Testis (tissue), 2 donors: ENCODE data around the gene OR52K2.

Source experiments
- POLR2A ChIP-seq: fragments of 450-650 bp; IDR thresholded peaks from one replicate; pipeline ENCODE4 v1.6.1; 2017; ENCODE audit warnings: antibody characterized with exemption, mild to moderate bottlenecking, moderate library complexity
- TF ChIP-seq, protein P1 (sequence below), 3 experiments: fragments of 450-650 bp in 2 of 3; fragments of 200-600 bp in 1 of 3; sonication (generic) in 1 of 3; IDR thresholded peaks; one replicate each; pipeline ENCODE4 v1.5.1; 2016 to 2019; ENCODE audit warnings: antibody characterized with exemption in 3 of 3, mild to moderate bottlenecking in 2 of 3, moderate library complexity in 1 of 3

DNA sequence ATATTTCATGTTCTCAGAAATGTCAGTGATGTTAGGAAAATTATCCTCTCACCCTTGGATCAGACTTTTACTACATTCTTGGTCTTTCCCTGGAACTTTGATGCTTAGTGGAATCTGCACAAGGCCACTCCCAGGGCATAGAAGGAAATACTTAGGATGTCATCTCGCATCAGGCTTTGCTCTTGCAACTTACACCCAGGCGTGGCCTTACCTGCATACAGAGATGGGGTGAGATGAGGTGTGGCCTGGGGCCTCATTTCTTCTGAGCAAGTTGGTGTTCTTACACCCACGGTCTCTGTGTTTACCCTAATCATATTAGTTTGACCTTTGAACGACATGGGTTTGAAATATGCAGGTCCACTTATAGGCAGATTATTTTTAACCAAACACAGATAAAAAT, 19.0 kb upstream of the OR52K2 start:
- TF ChIP-seq, protein P1, sequence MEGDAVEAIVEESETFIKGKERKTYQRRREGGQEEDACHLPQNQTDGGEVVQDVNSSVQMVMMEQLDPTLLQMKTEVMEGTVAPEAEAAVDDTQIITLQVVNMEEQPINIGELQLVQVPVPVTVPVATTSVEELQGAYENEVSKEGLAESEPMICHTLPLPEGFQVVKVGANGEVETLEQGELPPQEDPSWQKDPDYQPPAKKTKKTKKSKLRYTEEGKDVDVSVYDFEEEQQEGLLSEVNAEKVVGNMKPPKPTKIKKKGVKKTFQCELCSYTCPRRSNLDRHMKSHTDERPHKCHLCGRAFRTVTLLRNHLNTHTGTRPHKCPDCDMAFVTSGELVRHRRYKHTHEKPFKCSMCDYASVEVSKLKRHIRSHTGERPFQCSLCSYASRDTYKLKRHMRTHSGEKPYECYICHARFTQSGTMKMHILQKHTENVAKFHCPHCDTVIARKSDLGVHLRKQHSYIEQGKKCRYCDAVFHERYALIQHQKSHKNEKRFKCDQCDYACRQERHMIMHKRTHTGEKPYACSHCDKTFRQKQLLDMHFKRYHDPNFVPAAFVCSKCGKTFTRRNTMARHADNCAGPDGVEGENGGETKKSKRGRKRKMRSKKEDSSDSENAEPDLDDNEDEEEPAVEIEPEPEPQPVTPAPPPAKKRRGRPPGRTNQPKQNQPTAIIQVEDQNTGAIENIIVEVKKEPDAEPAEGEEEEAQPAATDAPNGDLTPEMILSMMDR (IDR thresholded peaks at IDR 0.05), result no peak
- no peak for TF ChIP-seq POLR2A
